GM19238 (cell line): ENCODE data around the gene ZBTB18.

ENCODE experiments used
- DNase-seq: peaks from one replicate; pipeline ENCODE4 v3.0.0; 2011; ENCODE audit warnings: low spot score; ENCODE audit not compliant: insufficient read length

Gene ZBTB18

GRCh38 chr1:244088161-244088560, 37.1 kb downstream of the ZBTB18 start:
- DNase-seq, result no peak

DNA sequence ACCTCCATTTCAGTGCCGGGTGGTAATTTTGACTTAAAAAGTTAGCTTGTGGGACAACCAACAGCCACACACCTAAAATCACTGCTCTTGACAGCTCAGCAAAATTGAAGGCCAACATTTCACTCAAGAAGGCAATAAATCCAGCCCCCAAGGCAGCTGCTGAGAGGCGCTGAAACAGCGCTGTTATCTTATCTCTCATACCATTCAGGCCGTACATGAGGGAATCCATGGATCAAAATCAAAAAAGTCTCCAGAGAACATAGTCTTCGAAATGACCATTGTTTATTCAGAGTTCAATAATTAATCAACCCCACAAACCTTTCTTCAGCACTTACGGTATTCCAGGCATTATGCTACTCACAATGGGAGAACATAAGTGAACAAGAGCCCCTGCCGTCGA, 38.5 kb downstream of the ZBTB18 start:
- DNase-seq, result no peak

DNA sequence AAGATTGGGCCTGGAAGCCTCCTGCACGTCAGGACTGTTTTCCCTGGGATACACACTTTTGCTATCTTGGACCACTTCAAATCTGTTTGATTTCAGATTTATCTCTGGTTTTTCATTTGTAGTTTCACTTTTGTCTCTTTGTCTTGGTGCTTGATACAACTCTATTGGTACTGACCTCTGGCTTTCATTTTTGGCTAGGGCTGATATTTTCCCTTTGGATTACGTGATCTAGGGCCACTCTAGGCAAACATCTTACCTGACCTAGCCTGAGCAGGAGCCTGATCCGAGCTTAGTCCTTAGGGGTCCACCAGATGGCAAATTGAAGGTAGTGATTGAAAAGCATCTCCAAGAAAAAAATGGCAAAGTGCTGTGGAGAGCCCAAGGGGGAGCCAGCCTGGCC, 39.6 kb downstream of the ZBTB18 start:
- DNase-seq, result no peak

GRCh38 chr1:244092293-244092963, 41.3 kb downstream of the ZBTB18 start:
- no peak for DNase-seq

DNA sequence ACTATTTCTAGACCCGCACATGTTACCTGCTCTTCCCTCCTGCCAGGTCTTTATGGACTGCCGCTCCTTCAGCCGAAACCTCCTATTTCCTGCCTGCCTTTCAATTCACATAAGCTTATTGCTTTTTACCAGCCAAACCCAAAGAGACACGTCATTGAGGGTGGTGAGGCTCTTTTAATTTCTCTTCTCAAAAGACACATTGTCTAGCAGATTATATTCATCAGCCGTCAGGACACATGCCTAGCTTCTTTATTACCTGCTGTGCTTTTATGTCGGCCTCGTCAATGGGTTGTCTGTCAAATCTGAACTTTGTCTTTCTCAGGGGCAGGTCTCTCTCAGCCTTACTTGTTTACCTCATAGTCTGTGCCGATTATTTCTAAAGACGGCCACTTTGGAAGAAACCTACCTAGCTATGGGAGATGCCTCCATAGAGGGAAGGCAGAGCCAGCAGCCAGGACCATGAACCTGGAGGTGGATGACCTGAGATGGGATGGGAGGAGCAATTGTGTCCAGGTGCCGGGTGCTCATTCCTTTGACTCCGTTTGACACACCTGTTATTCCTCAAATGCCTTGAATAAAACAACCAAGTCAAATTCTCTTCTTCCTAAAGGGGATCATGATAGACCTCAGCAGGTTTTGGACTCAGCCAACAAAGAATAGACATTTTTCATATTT, 42.0 kb downstream of the ZBTB18 start:
- no peak for DNase-seq

DNA sequence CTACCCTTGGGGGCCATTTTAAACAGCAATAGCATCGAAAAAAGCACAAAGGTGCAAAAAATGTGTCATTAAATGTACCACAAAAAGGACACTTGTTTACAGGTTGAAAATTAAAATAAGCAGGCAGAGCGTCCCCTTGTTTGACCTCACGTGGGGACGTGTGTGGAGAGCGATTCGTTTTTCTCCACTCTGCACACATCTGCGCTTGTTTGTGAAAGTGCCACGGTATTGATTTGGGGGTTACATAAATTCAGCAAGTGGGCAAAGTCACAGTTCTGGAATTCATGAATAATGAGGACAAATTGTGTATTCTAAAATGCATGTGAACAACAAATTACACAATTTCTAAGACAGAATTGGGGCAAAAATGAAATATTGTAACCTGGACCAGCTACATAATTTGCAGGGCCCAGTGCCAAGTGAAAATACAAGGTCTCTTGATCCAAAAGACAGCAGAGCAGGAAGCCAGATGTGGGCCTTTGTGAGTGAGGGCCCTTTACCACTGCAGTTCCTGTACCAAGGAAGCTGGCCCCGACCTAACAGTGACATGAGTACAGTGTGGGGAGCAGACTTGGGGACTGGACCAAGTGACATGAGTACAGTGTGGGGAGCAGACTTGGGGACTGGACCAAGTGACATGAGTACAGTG, 43.9 kb downstream of the ZBTB18 start:
- no peak for DNase-seq

GRCh38 chr1:244095529-244095911, 44.4 kb downstream of the ZBTB18 start:
- DNase-seq, result no peak

DNA sequence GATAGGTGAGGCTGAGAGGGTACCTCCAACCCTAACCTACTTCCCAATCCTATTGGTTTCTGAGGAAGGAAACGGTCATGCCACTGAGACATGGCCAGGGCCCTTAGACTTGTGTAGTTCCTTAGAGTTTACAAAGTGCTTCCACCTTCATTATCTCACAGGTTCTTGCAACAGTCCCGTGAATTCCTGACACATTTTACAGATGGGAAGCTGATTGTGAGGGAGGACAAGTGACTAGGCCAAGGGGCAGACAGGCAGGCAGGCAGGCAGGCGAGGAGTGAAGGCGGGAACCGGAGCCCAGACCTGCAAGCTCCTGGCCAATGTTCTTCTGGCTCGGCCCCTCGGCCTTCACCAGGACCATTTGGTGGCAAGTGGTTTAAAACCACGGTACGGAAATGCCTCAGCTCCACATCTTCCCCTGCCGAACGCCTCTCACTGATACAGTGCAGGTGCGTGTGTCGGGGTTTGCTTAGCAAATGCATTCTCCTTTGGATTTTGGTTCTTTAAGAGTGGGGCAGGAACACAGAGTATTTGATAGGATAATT, 45.1 kb downstream of the ZBTB18 start:
- DNase-seq, result no peak

- no peak for DNase-seq
Observed at GRCh38 chr1:244096691-244097090, 45.6 kb downstream of the ZBTB18 start.

GRCh38 chr1:244097523-244098405, 46.7 kb downstream of the ZBTB18 start:
- no peak for DNase-seq

DNA sequence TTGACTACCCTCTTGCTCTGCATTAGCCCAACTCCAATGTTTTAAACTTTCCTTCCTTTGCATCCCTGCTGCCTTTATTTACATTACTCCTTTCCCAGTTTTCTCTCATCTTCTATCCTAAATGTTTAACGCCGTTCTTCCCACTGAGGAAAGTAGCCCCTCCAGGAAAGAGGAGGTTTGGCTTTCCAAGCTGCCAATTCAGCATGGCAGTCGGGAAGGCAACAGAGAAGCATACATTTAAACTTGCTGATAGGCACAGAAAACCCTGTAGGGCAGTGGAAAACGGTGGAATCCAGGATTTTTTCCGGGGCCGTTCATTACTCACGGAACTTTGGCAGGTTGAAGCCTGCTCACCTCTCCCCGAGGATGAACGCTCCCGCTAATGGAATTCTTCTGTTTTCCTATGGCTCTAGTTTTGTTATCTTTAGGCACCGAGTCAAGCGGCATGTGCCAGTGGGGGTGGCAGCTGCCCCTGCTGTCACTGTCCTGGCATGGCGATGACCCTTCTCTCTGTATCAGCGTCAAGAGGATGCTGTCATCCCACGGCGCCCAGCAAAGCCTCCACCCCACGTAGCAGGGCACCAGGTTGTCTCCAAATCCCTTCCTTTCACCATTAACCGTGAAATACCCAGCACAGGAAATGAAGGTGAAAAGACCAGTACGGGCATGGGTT, 48.3 kb downstream of the ZBTB18 start:
- DNase-seq, result no peak

- no peak for DNase-seq
Observed at GRCh38 chr1:244100276-244100675, 49.2 kb downstream of the ZBTB18 start.

DNA sequence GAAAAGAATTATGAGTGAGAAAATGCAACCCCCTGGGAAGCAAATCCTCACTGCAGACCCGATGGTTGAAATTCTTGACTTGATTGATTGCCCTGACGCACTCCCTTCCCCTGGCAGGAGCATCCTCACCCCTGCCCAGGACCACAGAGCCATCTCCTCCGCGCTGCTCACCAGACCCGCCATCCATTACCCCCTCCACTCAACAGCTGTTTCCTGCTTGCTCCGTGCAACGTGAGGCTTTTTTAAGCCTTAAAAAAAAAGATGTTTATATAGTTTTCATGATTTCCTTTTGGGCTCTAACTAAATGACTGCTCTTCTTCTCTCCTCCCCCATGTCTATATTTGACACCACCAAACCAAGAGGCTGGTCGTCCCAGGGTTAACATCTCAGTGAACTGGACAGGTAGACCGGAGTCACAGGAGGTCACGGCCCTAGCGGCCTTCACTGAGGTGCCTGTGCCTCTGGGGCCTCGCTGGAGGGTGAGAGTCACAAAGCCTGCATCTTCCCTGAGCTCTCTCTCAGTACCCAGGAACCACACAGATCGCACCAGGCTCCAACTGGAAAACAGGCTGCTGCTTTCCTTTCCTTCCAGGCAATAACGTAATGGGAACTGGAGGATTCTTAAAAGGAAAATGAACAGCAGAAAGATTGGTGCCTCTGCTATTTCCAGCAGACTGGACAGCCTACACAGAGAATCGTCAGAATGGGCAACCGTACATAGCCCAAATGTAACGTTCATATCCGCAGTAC, 49.8 kb downstream of the ZBTB18 start:
- DNase-seq, result no peak

DNA sequence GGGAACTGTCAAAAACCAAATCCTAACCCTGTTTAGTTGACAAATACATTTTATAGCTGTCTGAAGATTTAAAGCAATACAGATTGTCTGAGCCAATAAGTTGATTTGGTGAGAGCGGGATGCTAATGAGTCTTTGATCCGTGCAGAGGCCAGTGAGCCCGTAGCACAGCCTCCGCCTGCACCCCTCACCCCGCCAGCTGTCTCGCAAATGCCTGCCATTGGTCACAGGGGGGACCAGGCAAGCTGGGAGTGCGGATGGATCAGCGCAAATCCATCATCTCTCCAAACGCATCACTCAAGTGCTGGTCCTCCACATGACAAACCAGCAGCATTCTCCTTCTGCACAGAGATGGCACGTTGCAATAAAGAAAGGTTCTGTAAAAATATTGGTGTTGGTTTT, 51.0 kb downstream of the ZBTB18 start:
- no peak for DNase-seq

GRCh38 chr1:244102468-244102867, 51.4 kb downstream of the ZBTB18 start:
- no peak for DNase-seq

GRCh38 chr1:244104309-244105060, 53.4 kb downstream of the ZBTB18 start:
- DNase-seq, result no peak

DNA sequence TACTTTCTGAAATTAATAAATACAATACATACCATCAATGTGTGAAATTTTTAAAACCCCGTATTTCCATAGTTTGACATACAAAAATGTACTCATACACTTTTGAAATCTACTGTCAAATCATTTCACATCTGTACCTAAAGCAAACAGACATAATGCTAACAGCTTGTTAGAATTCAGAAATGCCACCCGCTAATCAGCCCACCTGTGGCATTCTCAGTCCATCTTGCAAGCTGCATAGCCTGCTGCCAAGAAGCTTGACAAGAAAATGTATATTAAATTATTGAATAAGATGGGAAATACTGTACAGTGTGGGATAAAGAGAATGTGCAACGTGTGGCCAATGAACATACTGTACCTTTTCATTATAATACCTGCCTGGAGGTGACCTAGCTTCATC, 55.1 kb downstream of the ZBTB18 start:
- DNase-seq, result no peak
